GM18505 (cell line): ENCODE data around the gene MGST2.

Experiments
- ATAC-seq: cut with Tn5 transposase; IDR thresholded peaks from one replicate; pipeline ENCODE4 v1.9.1; 2021; ENCODE audit not compliant: unreplicated experiment
- POLR2A ChIP-seq: IDR thresholded peaks from 4 replicates; pipeline ENCODE4 v1.6.1; 2011; ENCODE audit warnings: borderline replicate concordance; ENCODE audit not compliant: insufficient read depth, insufficient read length; ENCODE audit errors: extremely low read depth

The MGST2 gene

GRCh38 chr4:139656614-139657486 is 8.8 kb upstream of the MGST2 start:
- peak; percentile 65 for ATAC-seq
- no peak for TF ChIP-seq POLR2A

GRCh38 chr4:139658185-139658584 is 7.4 kb upstream of the MGST2 start:
- ATAC-seq: no peak

GRCh38 chr4:139658586-139659382 is 6.8 kb upstream of the MGST2 start:
- TF ChIP-seq POLR2A: no peak
- ATAC-seq: no peak

More at GRCh38 chr4:139658185-139658584, 7.4 kb upstream of the MGST2 start:
- no peak for TF ChIP-seq POLR2A

- ATAC-seq: no peak
- no peak for TF ChIP-seq POLR2A
Observed at GRCh38 chr4:139659735-139660424, 5.7 kb upstream of the MGST2 start.

- TF ChIP-seq POLR2A: no peak
- no peak for ATAC-seq
Observed at GRCh38 chr4:139660568-139661043, 5.0 kb upstream of the MGST2 start.

GRCh38 chr4:139663561-139664138 is 2.0 kb upstream of the MGST2 start:
- no peak for ATAC-seq

GRCh38 chr4:139664442-139664841 is 1.2 kb upstream of the MGST2 start:
- ATAC-seq: no peak
- TF ChIP-seq POLR2A: no peak

More at GRCh38 chr4:139663561-139664138, 2.0 kb upstream of the MGST2 start:
- TF ChIP-seq POLR2A: no peak

- no peak for TF ChIP-seq POLR2A
- ATAC-seq: peak; percentile 3
Observed at GRCh38 chr4:139665079-139665689, 435 bp upstream of the MGST2 start.

- ATAC-seq: no peak
Observed at GRCh38 chr4:139666735-139667281, 1.2 kb downstream of the MGST2 start.

GRCh38 chr4:139668036-139668435 is 2.4 kb downstream of the MGST2 start:
- ATAC-seq: no peak
- TF ChIP-seq POLR2A: no peak

More at GRCh38 chr4:139666735-139667281, 1.2 kb downstream of the MGST2 start:
- TF ChIP-seq POLR2A: no peak

- ATAC-seq: no peak
- no peak for TF ChIP-seq POLR2A
Observed at GRCh38 chr4:139668658-139669201, 3.1 kb downstream of the MGST2 start.

GRCh38 chr4:139669335-139669734 is 3.7 kb downstream of the MGST2 start:
- no peak for ATAC-seq
- TF ChIP-seq POLR2A: no peak
